Spleen (tissue), 7 donors: ENCODE data around the gene SERPINA10.

ENCODE experiments used
- CTCF ChIP-seq, 11 experiments: fragments of 200-600 bp in 7 of 11; fragments of 450-650 bp in 4 of 11; sonication (generic) in 4 of 11; IDR thresholded peaks in 8 of 11; conservative IDR thresholded peaks in 3 of 11; 1 replicate in 7 of 11; 2 replicates in 4 of 11; pipeline versions ENCODE4 v1.4.0 to v1.8.0; 2016 to 2021; ENCODE audit warnings: antibody characterized with exemption in 11 of 11, inconsistent platforms in 4 of 11, mild to moderate bottlenecking in 1 of 11
- POLR2AphosphoS5 ChIP-seq, 3 donors: sonication (generic); formaldehyde crosslinking; IDR thresholded peaks; one replicate each; pipeline ENCODE4 v1.5.1; 2017; ENCODE audit warnings: antibody characterized with exemption in 3 of 3
- donor health status: DM: no; HTN: no; CAD: no; lungs with moderate emphysema.
- donor health status: DM: no; HTN: no; CAD: no.
- donor health status: DM: no; HTN: no; CAD: no.

- TF ChIP-seq POLR2AphosphoS5 (IDR thresholded peaks at IDR 0.05) (no peak), CTCF (IDR thresholded peaks at IDR 0.05 in 8 of 11, conservative IDR thresholded peaks at IDR 0.05 in 3 of 11) (no peak)
These were observed 37.4 kb upstream of the SERPINA10 start for GRCh38 chr14:94330432-94330831.
